HepG2 (cell line): ENCODE results near the gene JAGN1. TPM values are rescaled to one million over a fixed set of nuclear protein-coding genes. Genes with fewer than 3 reads are reported as not detected.

ENCODE experiments used
- BATF2 ChIP-seq: sonication (generic); formaldehyde crosslinking; IDR thresholded peaks from 2 replicates; pipeline ENCODE4 v1.8.0; 2022; ENCODE audit warnings: mild to moderate bottlenecking, missing genetic modification reagents, moderate library complexity
- HES4 ChIP-seq: sonication (generic); formaldehyde crosslinking; IDR thresholded peaks from 2 replicates; pipeline ENCODE4 v1.9.0; 2021; ENCODE audit warnings: mild to moderate bottlenecking, missing genetic modification reagents, borderline replicate concordance
- KLF12 ChIP-seq: sonication (generic); formaldehyde crosslinking; IDR thresholded peaks from 2 replicates; pipeline ENCODE4 v1.4.0; 2020; ENCODE audit warnings: missing genetic modification reagents, borderline replicate concordance
- NFE2 ChIP-seq: sonication (generic); formaldehyde crosslinking; IDR thresholded peaks from 2 replicates; pipeline ENCODE4 v1.4.0; 2020; ENCODE audit warnings: missing genetic modification reagents
- PAXIP1 ChIP-seq: sonication (generic); formaldehyde crosslinking; conservative IDR thresholded peaks from 2 replicates; pipeline ENCODE4 v1.4.0; 2020; ENCODE audit warnings: mild to moderate bottlenecking, missing genetic modification reagents, moderate library complexity
- POGZ ChIP-seq: sonication (generic); formaldehyde crosslinking; IDR thresholded peaks from 2 replicates; pipeline ENCODE4 v1.4.0; 2020; ENCODE audit warnings: mild to moderate bottlenecking, missing genetic modification reagents
- PRDM10 ChIP-seq: sonication (generic); formaldehyde crosslinking; IDR thresholded peaks from 2 replicates; pipeline ENCODE4 v1.4.0; 2020; ENCODE audit warnings: low read depth, missing genetic modification reagents
- SP2 ChIP-seq: sonication (generic); formaldehyde crosslinking; IDR thresholded peaks from 2 replicates; pipeline ENCODE4 v1.5.1; 2020; ENCODE audit warnings: mild to moderate bottlenecking, missing genetic modification reagents
- TFAP4 ChIP-seq: sonication (generic); IDR thresholded peaks from 2 replicates; pipeline ENCODE4 v1.6.1; 2016; ENCODE audit warnings: low read depth, borderline replicate concordance
- ZBTB33 ChIP-seq: sonication (generic); formaldehyde crosslinking; IDR thresholded peaks from 2 replicates; pipeline ENCODE4 v1.4.0; 2020; ENCODE audit warnings: missing genetic modification reagents
- ZNF256 ChIP-seq: sonication (generic); formaldehyde crosslinking; conservative IDR thresholded peaks from 2 replicates; pipeline ENCODE4 v1.4.0; 2020; ENCODE audit warnings: missing genetic modification reagents
- ZNF296 ChIP-seq: sonication (generic); formaldehyde crosslinking; conservative IDR thresholded peaks from 2 replicates; pipeline ENCODE4 v1.5.0; 2020; ENCODE audit warnings: mild to moderate bottlenecking, missing genetic modification reagents
- ZNF576 ChIP-seq: sonication (generic); formaldehyde crosslinking; IDR thresholded peaks from 2 replicates; pipeline ENCODE4 v1.4.0; 2020; ENCODE audit warnings: mild to moderate bottlenecking, missing genetic modification reagents
- polyA plus RNA-seq, 8 experiments: library from polyadenylated mRNA; depleted of rRNA in 3 of 8; stranded (reverse) in 7 of 8; unstranded in 1 of 8; fragments of >200 nt; fragmentation: Illumina TruSeq in 4 of 8; extraction: Trizol in 4 of 8; gene quantifications; 2 replicates each; pipeline versions ENCODE4 v1.2.1 to v1.2.3, GENCODE V29; 2011 to 2016; ENCODE audit warnings: low read depth in 4 of 8, missing spikeins in 1 of 8, mixed read lengths in 1 of 8; ENCODE audit not compliant: insufficient read depth in 1 of 8
- total RNA-seq, 5 experiments: library from RNA; depleted of rRNA; stranded (reverse); fragments of >200 nt; fragmentation: Illumina TruSeq; extraction: Trizol; gene quantifications; 2 replicates each; pipeline ENCODE4 v1.2.3, GENCODE V29; 2016; ENCODE audit warnings: low read depth in 1 of 5

Gene JAGN1
- total and polyA plus RNA-seq, 2 of the 13 experiments (the other 11 are each of a cell fraction or from before 2014, with no cell fraction given), result 49.9 to 50.9 TPM

GRCh38 chr3:9932843-9933560, 42.6 kb downstream of the JAGN1 start (continued):
- TF ChIP-seq KLF12 (CRISPR knock-in tag), result peak; percentile 30; the same call in 1 of the 2 replicates
- peak; percentile 77; the same call in 1 of the 2 replicates for TF ChIP-seq HES4
- no peak for TF ChIP-seq ZNF296
- TF ChIP-seq SP2, result no peak; the same call in 1 of the 2 replicates
- TF ChIP-seq NFE2 (CRISPR knock-in tag), result no peak
- peak; percentile 68 for TF ChIP-seq POGZ
- TF ChIP-seq ZNF576 (CRISPR knock-in tag), result peak; percentile 86
- TF ChIP-seq BATF2 (CRISPR knock-in tag), result 0 out of 2 replicates have a peak, but pooled peaks have one; percentile 21
- TF ChIP-seq TFAP4, result peak; percentile 45; the same call in 1 of the 2 replicates
- no peak; the same call in 1 of the 2 replicates for TF ChIP-seq ZBTB33
- peak; percentile 41; the same call in 1 of the 2 replicates for TF ChIP-seq PAXIP1 (CRISPR knock-in tag)
- TF ChIP-seq ZNF256 (CRISPR knock-in tag), result peak; percentile 19; the same call in 1 of the 2 replicates
- TF ChIP-seq PRDM10 (CRISPR knock-in tag), result no peak
